Thoracic aorta (tissue), 2 donors: ENCODE measurements around the gene LYST. TPM values are rescaled to one million over a fixed set of nuclear protein-coding genes. Genes with fewer than 3 reads are reported as not detected.

Experiments used
- ATAC-seq: fragments of 150-250 bp; one replicate; pipeline ENCODE4 v1.8.0; 2017; ENCODE audit warnings: low read depth; ENCODE audit not compliant: insufficient number of reproducible peaks, low FRiP score
- DNase-seq: peaks from one replicate; pipeline ENCODE4 v3.0.0-alpha.2; 2020; ENCODE audit warnings: low spot score
- H3K27ac ChIP-seq, 2 donors: fragments of 200-600 bp; sonication (generic); 1 replicate in 1 of 2; 2 replicates in 1 of 2; pipeline ENCODE4 v1.5.1; 2016; ENCODE audit warnings: mild to moderate bottlenecking in 2 of 2, moderate library complexity in 2 of 2
- H3K27me3 ChIP-seq: fragments of 200-600 bp; sonication (generic); replicated peaks from 2 replicates; pipeline ENCODE4 v1.6.0; 2016; ENCODE audit warnings: mild to moderate bottlenecking; ENCODE audit not compliant: insufficient read depth
- H3K36me3 ChIP-seq: fragments of 200-600 bp; sonication (generic); one replicate; pipeline ENCODE4 v1.5.1; 2016
- H3K4me1 ChIP-seq, 2 donors: fragments of 200-600 bp; sonication (generic); 1 replicate in 1 of 2; 2 replicates in 1 of 2; pipeline versions ENCODE4 v1.5.1 to v1.6.0; 2016; ENCODE audit warnings: low read depth in 2 of 2, mild to moderate bottlenecking in 1 of 2; ENCODE audit not compliant: control insufficient read depth in 1 of 2
- H3K4me3 ChIP-seq: fragments of 200-600 bp; sonication (generic); 2 replicates; pipeline ENCODE4 v1.5.1; 2016; ENCODE audit warnings: mild to moderate bottlenecking
- H3K9me3 ChIP-seq: fragments of 200-600 bp; sonication (generic); 2 replicates; pipeline ENCODE4 v1.5.1; 2016
- CTCF ChIP-seq: fragments of 200-600 bp; sonication (generic); IDR thresholded peaks from one replicate; pipeline ENCODE4 v1.5.1; 2019; ENCODE audit warnings: antibody characterized with exemption
- total RNA-seq, 2 donors: library from RNA; depleted of rRNA; stranded (reverse); fragments of >200 nt; gene quantifications; one replicate each; pipeline versions ENCODE4 v1.1.0 to v1.2.3, GENCODE V29; 2016

LYST gene
- total RNA-seq, 2 donors from 2014 or later, result 32.5 to 32.8 TPM

DNA sequence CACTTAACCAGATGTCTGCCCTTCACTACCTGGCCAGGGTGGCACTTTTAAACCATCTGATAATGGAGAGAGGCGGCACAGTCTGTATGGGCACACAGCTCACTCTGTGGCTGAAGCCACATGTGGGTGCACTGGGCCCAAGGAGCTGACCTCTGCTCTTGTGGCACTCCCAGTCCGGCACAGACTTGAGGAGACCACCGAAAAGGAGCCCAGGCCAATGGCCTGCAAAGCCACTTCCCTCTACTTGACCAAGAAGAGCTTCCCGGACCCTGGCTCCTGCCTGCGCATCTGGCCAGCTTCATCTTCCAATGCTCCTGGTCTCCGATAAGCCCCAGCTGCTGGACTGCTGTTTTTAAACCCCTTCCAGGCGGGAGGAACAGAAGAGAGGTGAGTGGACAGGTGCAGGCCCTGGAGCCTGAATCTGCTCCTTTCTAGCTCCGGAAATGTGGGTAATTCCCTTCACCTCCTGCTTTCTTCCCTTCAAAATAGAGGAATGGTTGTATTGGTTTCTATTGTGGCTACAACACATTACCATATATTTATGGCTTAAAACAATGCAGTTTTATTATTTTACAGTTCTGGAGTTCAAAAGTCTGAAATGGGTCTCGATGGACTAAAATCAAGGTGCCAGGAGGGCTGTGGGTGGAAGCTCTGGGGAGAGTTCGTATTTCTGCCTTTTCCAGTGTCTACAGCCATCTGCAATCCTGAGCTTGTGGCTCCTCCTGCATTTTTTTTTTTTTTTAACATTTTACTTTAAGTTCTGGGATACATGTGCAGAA is 228.8 kb downstream of the LYST start:
- DNase-seq (no peak), ATAC-seq (no peak)
- no peak overlapping the region for H3K27ac ChIP-seq
- H3K4me1 ChIP-seq, result no peaks in the 10 kb centered on the region
- TF ChIP-seq CTCF, result no peak
- H3K4me3 ChIP-seq, result no peak overlapping the region
- H3K36me3 ChIP-seq, result no peaks in the 10 kb centered on the region
- no peaks in the 10 kb centered on the region for H3K27me3 ChIP-seq
- H3K9me3 ChIP-seq, result no peaks in the 10 kb centered on the region

- H3K4me3 ChIP-seq, result no peak overlapping the region
- H3K4me1 ChIP-seq, result no peaks in the 10 kb centered on the region
- H3K36me3 ChIP-seq, result no peaks in the 10 kb centered on the region
- H3K27me3 ChIP-seq, result no peaks in the 10 kb centered on the region
- DNase-seq (no peak), ATAC-seq (no peak)
- H3K9me3 ChIP-seq, result no peaks in the 10 kb centered on the region
- H3K27ac ChIP-seq, result no peak overlapping the region
- TF ChIP-seq CTCF, result no peak
Measured at GRCh38 chr1:235635938-235636662, 230.6 kb downstream of the LYST start.

DNA sequence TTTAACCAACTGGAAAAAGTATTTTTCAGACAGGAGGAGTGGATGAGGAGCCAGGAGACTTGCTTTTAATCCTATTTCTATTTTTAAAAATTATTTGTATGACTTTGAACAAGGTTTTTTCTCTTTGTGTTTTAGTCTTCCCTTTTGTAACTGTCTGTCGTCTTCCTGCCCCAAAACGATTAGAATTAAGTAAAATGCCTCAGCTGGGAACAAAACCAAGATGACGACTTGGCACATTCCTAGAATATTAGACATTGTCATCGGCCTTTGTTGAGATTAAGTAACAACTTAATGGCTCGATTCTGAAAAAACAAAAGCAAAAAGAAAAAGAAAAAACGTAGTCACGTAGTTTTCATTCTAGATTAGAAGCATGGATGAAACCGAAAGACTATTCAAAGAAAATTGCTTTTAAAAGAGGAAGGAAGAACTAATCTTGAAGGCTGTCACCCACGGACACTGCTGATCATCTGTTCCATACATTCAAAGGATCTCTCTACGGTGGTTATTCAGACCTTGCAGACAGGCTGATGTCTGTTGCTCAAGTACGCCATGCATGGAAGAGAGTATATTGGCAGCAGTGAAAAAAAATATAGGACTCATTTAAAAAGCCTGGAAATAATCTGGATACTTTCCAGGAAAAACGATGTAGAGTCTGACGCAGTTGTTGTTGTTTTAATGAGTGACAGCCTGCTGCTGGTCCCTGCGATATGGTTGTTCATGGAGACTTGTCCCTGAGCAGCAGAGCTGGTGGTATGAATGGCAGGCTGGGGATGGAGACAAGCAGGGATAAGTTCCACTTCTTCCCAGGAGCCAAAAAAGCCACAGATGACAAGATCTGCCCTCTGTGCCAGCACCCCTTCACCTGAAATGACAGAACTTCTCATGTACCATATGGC is 234.0 kb downstream of the LYST start:
- ATAC-seq (no peak), DNase-seq (no peak)
- H3K4me1 ChIP-seq, result no peaks in the 10 kb centered on the region
- H3K9me3 ChIP-seq, result no peaks in the 10 kb centered on the region
- TF ChIP-seq CTCF, result no peak
- no peaks in the 10 kb centered on the region for H3K27me3 ChIP-seq
- peak overlapping the region; percentile 67 for H3K4me3 ChIP-seq
- H3K36me3 ChIP-seq, result no peaks in the 10 kb centered on the region
- H3K27ac ChIP-seq, result no peak overlapping the region

GRCh38 chr1:235631816-235632215 is 234.9 kb downstream of the LYST start:
- ATAC-seq (no peak), DNase-seq (no peak)
- H3K36me3 ChIP-seq, result no peaks in the 10 kb centered on the region
- H3K4me1 ChIP-seq, result no peaks in the 10 kb centered on the region
- no peaks in the 10 kb centered on the region for H3K9me3 ChIP-seq
- no peak overlapping the region for H3K27ac ChIP-seq
- no peak overlapping the region for H3K4me3 ChIP-seq
- no peaks in the 10 kb centered on the region for H3K27me3 ChIP-seq
- no peak for TF ChIP-seq CTCF
